PFSK-1 (cell line): ENCODE results near the gene ELF2.

Experiments used
- POLR2AphosphoS5 ChIP-seq: IDR thresholded peaks from 2 replicates; pipeline ENCODE4 v1.6.1; 2012; ENCODE audit warnings: low read depth, mild to moderate bottlenecking, control low read depth, low read length, moderate library complexity
- SIN3A ChIP-seq: IDR thresholded peaks from 2 replicates; pipeline ENCODE4 v1.6.1; 2012; ENCODE audit warnings: mild to moderate bottlenecking, low read length, moderate library complexity, borderline replicate concordance; ENCODE audit not compliant: insufficient read depth
- TAF1 ChIP-seq: IDR thresholded peaks from 2 replicates; pipeline ENCODE4 v1.6.1; 2012; ENCODE audit warnings: low read length, control low read depth, borderline replicate concordance; ENCODE audit not compliant: insufficient read depth
- TF ChIP-seq, protein P1 (sequence below), 2 experiments: IDR thresholded peaks; 2 replicates each; pipeline versions ENCODE4 v1.6.1 to v1.8.0; 2011 to 2012; ENCODE audit warnings: low read depth in 2 of 2, low read length in 2 of 2, control low read depth in 1 of 2, inconsistent platforms in 1 of 2, mild to moderate bottlenecking in 1 of 2, moderate library complexity in 1 of 2; ENCODE audit not compliant: insufficient read depth in 1 of 2

DNA sequence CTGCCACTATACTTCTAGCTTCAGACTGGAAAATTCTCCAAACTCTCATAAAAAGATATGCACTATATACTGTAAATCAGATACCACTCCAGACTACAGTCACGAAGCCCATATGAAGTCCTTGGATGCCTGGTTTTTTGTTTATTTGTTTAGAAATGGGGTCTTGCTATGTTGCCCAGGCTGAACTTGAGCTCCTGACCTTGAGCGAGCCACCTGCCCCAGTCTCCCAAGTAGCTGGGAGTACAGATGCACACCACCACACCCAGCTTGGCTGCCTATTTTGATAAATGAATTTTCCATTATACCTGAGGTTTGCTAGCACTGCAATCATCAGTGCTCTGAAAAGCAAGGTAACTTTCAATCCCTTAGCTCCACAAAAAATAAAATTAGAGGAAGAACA, 53.1 kb downstream of the ELF2 start:
- TF ChIP-seq, protein P1, sequence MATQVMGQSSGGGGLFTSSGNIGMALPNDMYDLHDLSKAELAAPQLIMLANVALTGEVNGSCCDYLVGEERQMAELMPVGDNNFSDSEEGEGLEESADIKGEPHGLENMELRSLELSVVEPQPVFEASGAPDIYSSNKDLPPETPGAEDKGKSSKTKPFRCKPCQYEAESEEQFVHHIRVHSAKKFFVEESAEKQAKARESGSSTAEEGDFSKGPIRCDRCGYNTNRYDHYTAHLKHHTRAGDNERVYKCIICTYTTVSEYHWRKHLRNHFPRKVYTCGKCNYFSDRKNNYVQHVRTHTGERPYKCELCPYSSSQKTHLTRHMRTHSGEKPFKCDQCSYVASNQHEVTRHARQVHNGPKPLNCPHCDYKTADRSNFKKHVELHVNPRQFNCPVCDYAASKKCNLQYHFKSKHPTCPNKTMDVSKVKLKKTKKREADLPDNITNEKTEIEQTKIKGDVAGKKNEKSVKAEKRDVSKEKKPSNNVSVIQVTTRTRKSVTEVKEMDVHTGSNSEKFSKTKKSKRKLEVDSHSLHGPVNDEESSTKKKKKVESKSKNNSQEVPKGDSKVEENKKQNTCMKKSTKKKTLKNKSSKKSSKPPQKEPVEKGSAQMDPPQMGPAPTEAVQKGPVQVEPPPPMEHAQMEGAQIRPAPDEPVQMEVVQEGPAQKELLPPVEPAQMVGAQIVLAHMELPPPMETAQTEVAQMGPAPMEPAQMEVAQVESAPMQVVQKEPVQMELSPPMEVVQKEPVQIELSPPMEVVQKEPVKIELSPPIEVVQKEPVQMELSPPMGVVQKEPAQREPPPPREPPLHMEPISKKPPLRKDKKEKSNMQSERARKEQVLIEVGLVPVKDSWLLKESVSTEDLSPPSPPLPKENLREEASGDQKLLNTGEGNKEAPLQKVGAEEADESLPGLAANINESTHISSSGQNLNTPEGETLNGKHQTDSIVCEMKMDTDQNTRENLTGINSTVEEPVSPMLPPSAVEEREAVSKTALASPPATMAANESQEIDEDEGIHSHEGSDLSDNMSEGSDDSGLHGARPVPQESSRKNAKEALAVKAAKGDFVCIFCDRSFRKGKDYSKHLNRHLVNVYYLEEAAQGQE (IDR thresholded peaks at IDR 0.05; ENCODE audit: insufficient read depth in 1 of 2, low read depth in 2 of 2, low read length in 2 of 2): no peak
- TF ChIP-seq POLR2AphosphoS5: no peak
- TF ChIP-seq TAF1: no peak
- no peak for TF ChIP-seq SIN3A
